HEK293 (cell line): Measurements from ENCODE around the gene RPIA.

Experiments used
- REST ChIP-seq: fragments of 450-650 bp; formaldehyde crosslinking; IDR thresholded peaks from 2 replicates; pipeline ENCODE4 v1.5.1; 2016; ENCODE audit warnings: missing biosample characterization, missing genetic modification characterization
- SP7 ChIP-seq: fragments of 450-650 bp; formaldehyde crosslinking; IDR thresholded peaks from 2 replicates; pipeline ENCODE4 v1.5.1; 2016; ENCODE audit warnings: missing biosample characterization, missing genetic modification characterization
- ZNF416 ChIP-seq: fragments of 450-650 bp; formaldehyde crosslinking; IDR thresholded peaks from 2 replicates; pipeline ENCODE4 v1.5.1; 2016; ENCODE audit warnings: missing biosample characterization, missing genetic modification characterization

GRCh38 chr2:88686320-88686719, 5.2 kb upstream of the RPIA start:
- no peak for TF ChIP-seq ZNF416
- no peak for TF ChIP-seq SP7 (tag by site-specific recombination)
- no peak for TF ChIP-seq REST (tag by site-specific recombination)
